Endothelial cell of umbilical vein (primary cell): ENCODE data around the gene CCNE1. TPM values are rescaled to one million over a fixed set of nuclear protein-coding genes. Genes with fewer than 3 reads are reported as not detected.

Experiments used
- BruUV-seq: library from RNA; stranded (reverse); fragments of 400-500 nt; replicated peaks from 2 replicates; lab custom pipeline; 2021; lab: Mats Ljungman, UMichigan
- CTCF ChIA-PET: fragments of 300-600, 350-600 bp; sonication (Branson Sonifier 250); formaldehyde crosslinking; loops from one replicate; lab custom pipeline; 2021; ENCODE audit warnings: antibody characterized with exemption, inconsistent platforms; lab: Charles Lee
- POLR2A ChIA-PET: fragments of 300-600, 350-600 bp; sonication (Branson Sonifier 250); formaldehyde crosslinking; loops from one replicate; lab custom pipeline; 2021; ENCODE audit warnings: antibody characterized with exemption, inconsistent platforms; lab: Charles Lee
- DNase-seq: peaks from one replicate; pipeline ENCODE4 v3.0.0-alpha.2; 2011; ENCODE audit warnings: low read depth, low spot score
- FAIRE-seq: peaks from 2 replicates; lab custom pipeline; 2011; peaks lifted over from hg19 to GRCh38; lab: Jason Lieb, UNC
- H2AFZ ChIP-seq: 2 replicates; pipeline ENCODE4 v1.6.0; 2012; ENCODE audit warnings: low read depth, low read length, control low read depth, inconsistent platforms
- H3K27ac ChIP-seq: 2 replicates; pipeline ENCODE4 v1.5.1; 2011; ENCODE audit warnings: low read depth, mild to moderate bottlenecking, control low read depth, low read length, moderate library complexity; ENCODE audit not compliant: insufficient read depth
- H3K27me3 ChIP-seq, 2 experiments: 2 replicates each; pipeline versions ENCODE4 v1.6.0 to v1.6.1; 2011; ENCODE audit warnings: low read length in 2 of 2, mixed read lengths in 1 of 2; ENCODE audit not compliant: control insufficient read depth in 2 of 2, insufficient read depth in 2 of 2
- H3K36me3 ChIP-seq, 2 experiments: 2 replicates in 1 of 2; 3 replicates in 1 of 2; pipeline ENCODE4 v1.5.1; 2011; ENCODE audit warnings: low read length in 2 of 2, mild to moderate bottlenecking in 1 of 2, moderate library complexity in 1 of 2; ENCODE audit not compliant: control insufficient read depth in 2 of 2, insufficient read depth in 2 of 2; ENCODE audit errors: extremely low read depth in 1 of 2
- H3K4me1 ChIP-seq: 3 replicates; pipeline ENCODE4 v1.5.1; 2011; ENCODE audit warnings: mild to moderate bottlenecking, low read length; ENCODE audit not compliant: control insufficient read depth, insufficient read depth; ENCODE audit errors: extremely low read depth
- H3K4me2 ChIP-seq: 2 replicates; pipeline ENCODE4 v1.6.1; 2011; ENCODE audit warnings: low read length, control low read depth, mixed read lengths; ENCODE audit not compliant: insufficient read depth
- H3K4me3 ChIP-seq, 3 experiments: fragments of 200-600 bp in 1 of 3; sonication (generic), shearing (Covaris generic) in 1 of 3; replicated peaks in 1 of 3; 2 replicates each; pipeline ENCODE4 v1.5.1; 2011 to 2016; ENCODE audit warnings: control low read depth in 3 of 3, low read length in 3 of 3, mild to moderate bottlenecking in 2 of 3, inconsistent platforms in 1 of 3, low read depth in 1 of 3, moderate library complexity in 1 of 3; ENCODE audit not compliant: insufficient read depth in 1 of 3
- H3K79me2 ChIP-seq: 2 replicates; pipeline ENCODE4 v1.6.0; 2012; ENCODE audit warnings: low read length, inconsistent platforms; ENCODE audit not compliant: control insufficient read depth, insufficient read depth
- H3K9ac ChIP-seq: replicated peaks from 2 replicates; pipeline ENCODE3; 2011; ENCODE audit warnings: low read length, control low read depth; ENCODE audit not compliant: insufficient read depth; ENCODE audit errors: extremely low read depth
- H3K9me1 ChIP-seq: replicated peaks from 3 replicates; pipeline ENCODE4 v1.6.0; 2011; ENCODE audit warnings: mild to moderate bottlenecking, low read length; ENCODE audit not compliant: control insufficient read depth, insufficient read depth; ENCODE audit errors: extremely low read depth
- H3K9me3 ChIP-seq: replicated peaks from 2 replicates; pipeline ENCODE4 v1.5.1; 2012; ENCODE audit warnings: low read length, inconsistent platforms; ENCODE audit not compliant: control insufficient read depth, insufficient read depth
- H4K20me1 ChIP-seq: replicated peaks from 2 replicates; pipeline ENCODE3; 2011; ENCODE audit warnings: mild to moderate bottlenecking, low read length; ENCODE audit not compliant: control insufficient read depth, insufficient read depth; ENCODE audit errors: extremely low read depth
- EZH2 ChIP-seq: IDR thresholded peaks from 2 replicates; pipeline ENCODE4 v1.6.1; 2012; ENCODE audit warnings: borderline replicate concordance, low read depth, mild to moderate bottlenecking, moderate library complexity, low read length, inconsistent platforms; ENCODE audit not compliant: severe bottlenecking
- FOS ChIP-seq: IDR thresholded peaks from 2 replicates; pipeline ENCODE4 v1.6.1; 2011; ENCODE audit warnings: mild to moderate bottlenecking, low read length, moderate library complexity, borderline replicate concordance; ENCODE audit not compliant: insufficient read depth
- GATA2 ChIP-seq: IDR thresholded peaks from 2 replicates; pipeline ENCODE4 v1.7.0; 2011; ENCODE audit warnings: low read depth, mild to moderate bottlenecking, moderate library complexity, mixed read lengths, low read length; ENCODE audit not compliant: insufficient read length, insufficient read depth
- JUN ChIP-seq: IDR thresholded peaks from 2 replicates; pipeline ENCODE4 v1.6.1; 2011; ENCODE audit warnings: borderline replicate concordance, low read depth; ENCODE audit not compliant: insufficient read length, insufficient read depth
- MYC ChIP-seq: IDR thresholded peaks from one replicate; pipeline ENCODE4 v1.6.1; 2011; ENCODE audit warnings: mild to moderate bottlenecking, low read depth, low read length
- POLR2A ChIP-seq: IDR thresholded peaks from 2 replicates; pipeline ENCODE4 v1.6.1; 2012; ENCODE audit warnings: low read depth, mild to moderate bottlenecking, control low read depth, low read length
- POLR2AphosphoS5 ChIP-seq: IDR thresholded peaks from 2 replicates; pipeline ENCODE4 v1.6.1; 2012; ENCODE audit warnings: low read depth, mild to moderate bottlenecking, control low read depth, low read length, moderate library complexity; ENCODE audit not compliant: insufficient read depth
- dilution Hi-C: fragments of 300-500 bp; cut with MboI; formaldehyde crosslinking; loops from one replicate; pipeline ENCODE4 v1.15.0; 2019; ENCODE audit warnings: low sequenced_read_pairs; ENCODE audit not compliant: extremely low pct_ligation_motif_present
- intact Hi-C: fragments of 100-400 bp; cut with micrococcal nuclease; formaldehyde crosslinking; loops from one replicate; pipeline ENCODE4 v1.10.0; 2022
- polyA plus RNA-seq, 4 experiments: library from polyadenylated mRNA; depleted of rRNA in 3 of 4; stranded (reverse) in 3 of 4; unstranded in 1 of 4; fragments of >200 nt; gene quantifications; 2 replicates each; pipeline versions ENCODE4 v1.2.1 to v1.2.3, GENCODE V29; 2011 to 2012; ENCODE audit warnings: missing spikeins in 1 of 4
- total RNA-seq: library from RNA; stranded (reverse); gene quantifications from 2 replicates; pipeline ENCODE4 v1.2.3, GENCODE V29; 2021
- TF ChIP-seq, protein P1 (sequence below), 2 donors: IDR thresholded peaks; 1 replicate in 1 of 2; 2 replicates in 1 of 2; pipeline ENCODE4 v1.5.1; 2011; ENCODE audit warnings: low read length in 2 of 2, mild to moderate bottlenecking in 2 of 2, moderate library complexity in 2 of 2, control low read depth in 1 of 2, inconsistent platforms in 1 of 2, low read depth in 1 of 2; ENCODE audit not compliant: insufficient read depth in 1 of 2; ENCODE audit errors: extremely low read depth in 1 of 2
- TF ChIP-seq, protein P2 (sequence below): IDR thresholded peaks from 2 replicates; pipeline ENCODE4 v1.6.1; 2011; ENCODE audit not compliant: insufficient read depth, insufficient read length

CCNE1 gene
- total and polyA plus RNA-seq, 2 donors (not counting 3 experiments of a cell fraction or from before 2014, with no cell fraction given) = 8.3 to 10.1 TPM

- no peaks in the 10 kb centered on the region for H4K20me1 ChIP-seq
- no peaks in the 10 kb centered on the region for H3K4me1 ChIP-seq
- H3K9me3 ChIP-seq = no peaks in the 10 kb centered on the region
- no TSS peak for BruUV-seq
- DNase-seq = no peak
- ChIA-PET POLR2A (no interaction called here), CTCF (no interaction called here)
- dilution Hi-C loops = no loop called here
- H3K27me3 ChIP-seq = no peaks in the 10 kb centered on the region
- no peaks in the 10 kb centered on the region for H3K9me1 ChIP-seq
- intact Hi-C loops = no loop called here
- no peak overlapping the region for H2AFZ ChIP-seq
- no peak overlapping the region for H3K27ac ChIP-seq
- H3K36me3 ChIP-seq = peaks cover 4 to 5% of the 10 kb centered on the region in 2 experiments
- TF ChIP-seq POLR2AphosphoS5 = no peak
- no peak for TF ChIP-seq EZH2
- TF ChIP-seq, protein P1, sequence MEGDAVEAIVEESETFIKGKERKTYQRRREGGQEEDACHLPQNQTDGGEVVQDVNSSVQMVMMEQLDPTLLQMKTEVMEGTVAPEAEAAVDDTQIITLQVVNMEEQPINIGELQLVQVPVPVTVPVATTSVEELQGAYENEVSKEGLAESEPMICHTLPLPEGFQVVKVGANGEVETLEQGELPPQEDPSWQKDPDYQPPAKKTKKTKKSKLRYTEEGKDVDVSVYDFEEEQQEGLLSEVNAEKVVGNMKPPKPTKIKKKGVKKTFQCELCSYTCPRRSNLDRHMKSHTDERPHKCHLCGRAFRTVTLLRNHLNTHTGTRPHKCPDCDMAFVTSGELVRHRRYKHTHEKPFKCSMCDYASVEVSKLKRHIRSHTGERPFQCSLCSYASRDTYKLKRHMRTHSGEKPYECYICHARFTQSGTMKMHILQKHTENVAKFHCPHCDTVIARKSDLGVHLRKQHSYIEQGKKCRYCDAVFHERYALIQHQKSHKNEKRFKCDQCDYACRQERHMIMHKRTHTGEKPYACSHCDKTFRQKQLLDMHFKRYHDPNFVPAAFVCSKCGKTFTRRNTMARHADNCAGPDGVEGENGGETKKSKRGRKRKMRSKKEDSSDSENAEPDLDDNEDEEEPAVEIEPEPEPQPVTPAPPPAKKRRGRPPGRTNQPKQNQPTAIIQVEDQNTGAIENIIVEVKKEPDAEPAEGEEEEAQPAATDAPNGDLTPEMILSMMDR (IDR thresholded peaks at IDR 0.05; ENCODE audit: extremely low read depth in 1 of 2, insufficient read depth in 1 of 2, low read depth in 1 of 2, low read length in 2 of 2) = no peak
- no peak for TF ChIP-seq MYC
- no peak for TF ChIP-seq POLR2A
- TF ChIP-seq GATA2 = no peak
- TF ChIP-seq, protein P2, sequence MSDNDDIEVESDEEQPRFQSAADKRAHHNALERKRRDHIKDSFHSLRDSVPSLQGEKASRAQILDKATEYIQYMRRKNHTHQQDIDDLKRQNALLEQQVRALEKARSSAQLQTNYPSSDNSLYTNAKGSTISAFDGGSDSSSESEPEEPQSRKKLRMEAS = no peak
- no peak for TF ChIP-seq JUN
- no peak for TF ChIP-seq FOS
- FAIRE-seq = no peak
- no peak overlapping the region for H3K9ac ChIP-seq
- H3K4me2 ChIP-seq = no peak overlapping the region
- H3K4me3 ChIP-seq = no peak overlapping the region
- H3K79me2 ChIP-seq = no peaks in the 10 kb centered on the region
These were observed 8.2 kb downstream of the CCNE1 start for GRCh38 chr19:29819986-29820385.
